HG03521 (cell line): ENCODE data around the gene ZDHHC11B.
"Not testable (repeated sequence)": the region's sequence is repeated elsewhere in the genome, so short reads cannot be mapped to it uniquely, and the experiment has no call there.

Source experiments
- ATAC-seq: cut with Tn5 transposase; IDR thresholded peaks from one replicate; pipeline ENCODE4 v1.9.1; 2021; ENCODE audit warnings: mild to moderate bottlenecking, moderate library complexity; ENCODE audit not compliant: unreplicated experiment

The ZDHHC11B gene

DNA sequence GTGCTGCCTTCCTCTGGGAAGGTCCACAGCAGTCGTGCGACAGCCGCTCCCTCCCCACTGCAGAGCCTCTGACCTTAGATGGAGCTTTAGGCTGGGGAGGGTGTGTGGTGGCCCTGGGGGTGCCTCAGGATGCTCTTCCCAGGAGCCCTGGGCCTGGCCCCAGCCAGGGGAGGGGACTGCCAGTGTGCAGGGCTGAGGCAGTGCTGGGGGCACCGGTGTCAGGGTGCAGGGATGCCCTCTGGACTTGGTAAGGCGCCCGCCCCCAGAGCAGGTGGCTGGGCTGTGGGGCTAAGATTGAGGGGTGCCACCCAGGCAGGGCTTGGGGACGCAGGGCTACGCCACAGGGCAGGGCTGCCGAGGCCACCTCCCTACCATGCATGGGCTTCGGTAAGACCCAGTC lies 13.9 kb downstream of the ZDHHC11B start:
- not testable (repeated sequence) for ATAC-seq

DNA sequence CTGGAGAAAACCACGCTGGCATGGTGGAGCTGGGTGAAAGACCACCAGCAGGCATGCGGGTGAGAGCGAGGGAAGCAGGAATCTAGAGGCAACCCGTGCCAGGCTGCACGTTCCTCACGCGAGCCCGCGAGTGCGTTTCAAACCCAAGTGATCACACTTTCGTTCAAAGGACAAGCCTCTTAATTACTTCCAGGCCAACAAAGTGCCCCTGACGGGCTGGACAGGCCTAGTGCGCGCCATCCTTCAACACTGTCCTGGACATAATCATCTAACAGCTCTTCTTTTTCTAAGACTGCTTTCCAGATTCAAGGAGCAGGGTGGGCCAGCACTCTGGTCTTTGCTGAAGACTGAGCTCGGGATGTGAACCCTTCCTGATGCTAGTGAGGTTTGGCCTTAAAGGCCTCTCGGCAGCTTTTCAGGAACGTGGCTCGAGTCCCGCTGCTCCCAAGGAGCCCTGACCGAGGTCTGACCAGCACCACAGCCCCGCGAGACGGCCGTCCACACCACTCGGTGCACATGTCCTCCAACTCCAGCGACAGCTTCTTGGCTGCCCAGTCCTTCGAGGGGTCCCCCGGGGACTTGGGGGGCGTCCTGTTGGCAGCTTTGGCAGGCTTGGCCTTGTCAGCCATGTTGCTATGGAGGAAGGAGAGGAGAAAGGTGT lies 14.9 kb downstream of the ZDHHC11B start:
- not testable (repeated sequence) for ATAC-seq

DNA sequence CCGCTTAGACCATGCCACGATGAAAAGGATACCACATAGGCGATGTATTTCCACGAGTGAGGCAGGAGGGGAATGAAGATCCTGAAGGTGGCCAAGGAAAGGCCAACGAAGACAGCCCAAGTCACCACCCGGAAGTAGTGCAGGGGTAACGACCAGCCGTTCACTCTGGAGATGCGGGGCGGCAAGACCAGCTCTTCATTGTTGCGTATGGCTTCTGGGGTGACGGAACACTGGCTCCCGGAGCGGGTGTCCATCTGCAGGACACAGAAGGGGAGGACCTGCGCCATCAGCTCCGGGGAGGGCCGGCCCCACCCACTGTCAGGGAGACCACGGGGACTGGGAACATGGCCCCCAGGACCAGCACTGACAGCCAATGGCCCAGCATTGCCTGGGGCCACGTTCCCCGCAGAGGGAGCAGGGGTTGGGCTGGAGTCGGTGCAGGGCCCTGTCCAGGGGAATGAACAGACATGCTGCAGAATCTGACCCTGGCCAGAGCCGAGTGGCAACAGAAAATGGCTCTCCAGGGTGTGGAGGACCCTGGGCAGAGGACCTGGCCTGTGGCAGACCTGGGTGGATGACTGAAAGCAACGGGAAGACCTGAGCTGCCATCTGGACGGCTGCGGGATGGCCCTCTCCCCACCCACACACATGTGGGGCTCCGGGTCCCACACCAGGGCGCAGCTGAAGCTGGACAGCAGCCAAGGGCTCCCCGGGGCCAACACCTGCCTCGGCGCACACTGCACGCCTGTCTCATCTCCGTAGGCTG lies 17.7 kb downstream of the ZDHHC11B start:
- no peak for ATAC-seq

DNA sequence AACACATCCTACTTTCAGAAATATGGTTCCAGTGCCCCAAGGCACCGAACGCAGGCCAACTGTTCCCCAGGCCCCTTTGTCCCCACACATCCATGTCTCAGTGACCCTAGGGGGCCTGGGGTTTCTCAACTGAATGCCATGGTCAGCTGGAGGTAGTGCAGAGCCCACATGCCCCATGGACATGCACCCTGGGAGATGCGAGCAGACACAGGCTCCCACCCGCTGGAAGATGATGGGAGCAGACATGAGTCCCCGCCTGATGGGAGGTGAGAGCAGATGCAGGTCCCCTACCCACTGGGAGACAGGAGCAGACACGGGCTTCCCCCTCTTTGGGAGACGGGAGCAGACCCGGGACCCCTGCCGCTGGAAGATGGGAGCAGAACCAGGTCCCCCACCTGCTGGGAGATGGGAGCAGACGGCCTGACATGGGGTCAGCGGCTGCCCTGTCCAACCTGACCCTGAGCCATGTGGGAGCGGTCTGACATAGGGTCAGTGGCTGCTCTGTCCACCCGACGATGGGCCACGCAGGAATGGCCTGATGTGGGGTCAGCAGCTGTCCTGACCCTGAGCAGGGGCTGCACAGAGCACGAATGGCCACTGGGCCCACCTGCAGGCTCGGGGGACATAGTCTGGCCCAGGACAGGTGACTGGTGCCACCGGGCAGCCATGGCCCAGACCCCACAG lies 18.4 kb downstream of the ZDHHC11B start:
- no peak for ATAC-seq

DNA sequence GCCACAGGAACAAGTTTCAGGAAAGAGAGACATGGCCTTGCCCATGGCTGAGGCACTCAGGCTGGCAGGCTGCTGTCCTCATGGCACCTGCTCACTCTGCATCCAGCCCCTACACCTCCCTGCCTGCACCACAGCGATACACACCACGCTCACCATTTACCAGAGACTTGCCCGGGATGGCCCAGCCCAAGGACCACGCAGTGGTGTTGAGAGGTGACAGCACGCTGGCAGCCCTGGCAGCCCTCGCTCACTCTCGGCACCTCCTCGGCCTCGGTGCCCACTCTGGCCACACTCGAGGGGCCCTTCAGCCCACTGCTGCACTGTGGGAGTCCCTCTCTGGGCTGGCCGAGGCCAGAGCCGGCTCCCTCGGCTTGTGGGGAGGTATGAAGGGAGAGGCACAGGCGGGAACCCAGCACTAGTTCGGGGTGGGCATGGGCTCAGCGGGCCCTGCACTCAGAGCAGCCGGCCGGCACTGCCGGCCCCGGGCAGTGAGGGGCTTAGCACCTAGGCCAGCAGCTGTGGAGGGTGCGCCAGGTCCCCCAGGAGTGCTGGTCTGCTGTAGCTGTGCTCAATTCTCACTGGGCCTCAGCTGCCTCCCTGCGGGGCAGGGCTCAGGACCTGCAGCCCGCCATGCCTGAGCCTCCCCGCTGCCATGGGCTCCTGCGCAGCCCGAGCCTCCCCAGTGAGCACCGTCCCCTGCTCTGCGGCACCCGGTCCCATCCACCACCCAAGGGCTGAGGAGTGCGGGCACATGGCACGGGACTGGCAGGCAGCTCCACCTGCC lies 20.3 kb downstream of the ZDHHC11B start:
- ATAC-seq = no peak

DNA sequence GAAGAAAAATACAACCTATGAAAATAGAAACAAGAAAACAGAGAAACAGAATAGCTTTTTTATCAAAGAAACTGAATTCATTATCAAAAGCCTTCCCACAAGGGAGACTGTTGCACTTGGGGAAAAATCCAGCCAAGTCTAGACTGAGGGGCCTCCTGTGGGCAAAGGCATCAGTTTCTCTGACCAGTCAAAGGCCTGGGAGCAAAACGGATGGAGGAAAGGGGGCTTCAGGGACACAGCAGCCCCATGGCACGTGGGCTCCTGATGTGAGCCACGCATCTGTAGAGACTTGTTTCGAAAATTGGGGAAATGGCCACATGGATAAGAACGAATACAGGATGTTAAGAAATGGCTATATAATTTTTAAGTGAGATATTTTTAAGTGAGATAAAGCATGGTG lies 21.1 kb downstream of the ZDHHC11B start:
- ATAC-seq = no peak

DNA sequence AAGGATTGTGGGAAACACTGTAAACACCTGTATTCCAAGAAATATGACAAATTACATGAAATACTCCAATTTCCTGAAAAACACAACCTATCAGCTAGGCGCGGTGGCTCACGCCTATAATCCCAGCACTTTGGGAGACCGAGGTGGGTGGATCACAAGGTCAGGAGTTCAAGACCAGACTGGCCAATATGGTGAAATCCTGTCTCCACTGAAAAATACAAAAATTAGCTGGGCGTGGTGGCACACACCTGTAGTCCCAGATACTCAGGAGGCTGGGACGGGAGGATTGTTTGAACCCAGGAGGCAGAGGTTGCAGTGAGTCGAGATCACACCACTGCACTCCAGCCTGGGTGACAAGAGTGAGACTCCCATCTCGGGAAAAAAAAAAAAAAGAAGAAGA lies 21.5 kb downstream of the ZDHHC11B start:
- ATAC-seq = not testable (repeated sequence)

DNA sequence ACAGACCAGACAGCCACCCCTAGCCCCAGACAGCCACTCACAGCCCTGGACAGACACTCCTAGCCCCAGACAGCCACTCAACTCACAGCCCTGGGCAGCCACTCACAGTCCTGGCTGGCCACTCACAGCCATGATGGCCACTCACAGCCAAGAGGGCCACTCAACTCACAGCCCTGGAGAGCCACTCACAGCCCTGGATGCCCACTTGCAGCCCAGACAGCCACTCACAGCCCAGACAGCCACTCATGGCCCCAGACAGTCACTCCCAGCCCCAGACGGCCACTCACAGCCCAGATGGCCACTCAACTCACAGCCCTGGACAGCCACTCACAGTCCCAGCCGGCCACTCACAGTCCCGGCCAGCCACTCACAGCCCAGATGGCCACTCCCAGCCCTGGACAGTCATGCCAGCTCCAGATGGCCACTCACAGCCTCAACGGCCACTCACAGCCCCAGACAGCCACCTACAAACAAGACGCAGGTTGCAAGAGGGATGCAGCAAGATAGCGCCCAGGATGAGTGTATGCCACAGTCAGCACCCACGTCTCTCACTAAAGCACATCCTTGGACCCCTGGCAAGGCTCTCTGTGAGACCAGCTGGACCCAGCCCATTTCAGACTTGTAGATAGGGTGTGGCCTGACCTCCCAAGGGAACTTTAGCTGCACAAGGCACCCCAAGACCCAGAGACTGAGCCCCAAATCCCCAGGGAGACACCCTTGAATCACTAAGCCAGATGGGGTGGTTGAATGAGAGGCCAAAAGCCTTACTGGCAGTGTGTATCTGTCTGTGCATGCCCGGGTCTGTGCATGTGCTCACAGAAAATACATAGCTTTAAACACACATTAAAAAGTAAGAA lies 22.4 kb downstream of the ZDHHC11B start:
- no peak for ATAC-seq

DNA sequence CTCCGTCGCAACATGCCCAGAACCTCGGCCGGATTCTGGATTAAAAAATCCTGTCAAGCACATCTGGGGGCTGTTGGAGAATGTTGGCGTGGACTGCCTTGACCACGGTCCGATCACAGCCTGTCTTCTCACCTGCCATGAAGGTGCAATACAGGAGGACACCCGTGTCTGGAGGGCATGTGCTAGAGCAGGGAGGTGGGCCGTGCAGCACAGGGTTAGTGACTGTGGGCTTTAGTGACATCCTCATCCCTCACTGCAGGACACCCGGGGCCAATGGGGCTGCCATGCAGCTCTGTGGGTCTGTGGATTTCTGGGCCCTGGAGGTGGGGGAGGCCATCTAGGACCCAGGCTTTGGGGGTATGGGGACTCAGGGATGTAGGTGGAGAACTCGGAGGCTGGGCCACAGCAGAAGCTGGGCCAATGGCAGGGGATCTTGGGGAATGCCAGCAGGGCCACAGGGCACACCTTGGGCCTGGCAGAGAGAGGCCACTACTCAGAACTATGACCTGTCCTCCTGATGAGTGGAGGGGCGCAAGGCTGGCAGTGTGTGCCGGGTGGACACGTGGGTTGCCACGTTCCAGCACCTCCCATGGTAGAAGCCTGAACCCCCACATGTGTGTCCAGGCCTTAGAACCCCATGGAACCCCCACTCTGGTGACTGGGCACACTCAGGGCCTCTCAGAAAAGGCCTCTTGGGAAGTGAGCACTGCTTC lies 23.3 kb downstream of the ZDHHC11B start:
- no peak for ATAC-seq

DNA sequence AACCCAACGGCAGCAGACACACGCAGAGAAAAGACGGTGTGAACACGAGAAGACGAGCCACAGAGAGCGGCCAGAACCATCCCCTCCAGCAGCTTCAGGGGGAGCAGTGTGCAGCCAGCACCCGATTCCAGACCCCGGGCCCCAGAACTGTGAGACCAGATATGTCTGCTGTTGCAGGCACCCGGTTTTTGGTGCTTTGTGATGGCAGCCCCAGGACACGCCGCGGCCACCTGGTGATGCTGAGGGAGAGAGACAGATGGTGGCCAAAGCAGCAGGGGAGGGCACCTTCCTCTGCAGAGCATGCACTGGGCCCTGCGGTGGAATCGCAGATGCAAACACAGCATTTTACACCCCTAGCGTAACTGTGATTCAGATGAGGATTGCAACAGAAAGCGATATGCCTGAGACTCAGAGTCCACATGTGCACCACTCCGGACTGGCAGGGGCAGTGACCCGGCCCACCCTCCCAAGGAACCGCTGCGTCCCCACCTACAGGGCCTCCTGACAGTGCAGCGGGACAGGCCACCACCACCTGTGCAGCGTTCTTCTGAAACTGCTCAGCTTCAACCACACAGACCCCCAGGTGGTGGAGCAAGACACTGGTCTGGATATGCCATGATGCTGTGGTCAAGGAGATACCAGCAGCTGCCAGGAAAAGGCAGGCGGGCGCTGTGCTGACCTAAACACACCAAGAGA lies 24.0 kb downstream of the ZDHHC11B start:
- no peak for ATAC-seq

DNA sequence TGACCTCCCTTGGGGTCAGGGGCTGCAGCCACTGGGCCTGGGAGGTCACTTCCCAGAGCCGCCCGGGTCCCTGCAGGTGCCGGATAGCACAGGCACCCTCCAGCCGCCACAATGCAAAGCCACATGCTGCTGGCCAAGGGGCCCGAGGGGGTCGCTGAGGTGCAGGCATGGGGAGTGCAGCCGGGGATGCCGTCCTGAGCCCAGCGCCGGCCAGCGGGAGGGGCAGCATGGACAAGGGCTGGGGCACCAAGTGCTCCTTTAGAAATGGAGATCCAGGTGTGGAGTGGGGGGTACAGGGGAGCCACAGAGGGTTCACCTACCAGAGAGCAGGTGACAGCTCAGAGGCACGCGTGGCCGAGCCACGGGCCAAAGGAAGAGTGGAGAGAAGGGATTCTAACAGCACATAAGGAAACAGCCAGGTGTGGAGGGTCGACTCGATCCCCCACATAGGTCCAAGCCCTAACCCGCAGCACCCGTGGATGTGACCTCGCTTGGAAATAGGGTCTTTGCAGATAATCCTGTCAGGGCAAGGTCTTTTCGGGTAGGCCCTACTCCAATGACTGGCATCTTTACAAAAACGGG lies 24.7 kb downstream of the ZDHHC11B start:
- no peak for ATAC-seq

DNA sequence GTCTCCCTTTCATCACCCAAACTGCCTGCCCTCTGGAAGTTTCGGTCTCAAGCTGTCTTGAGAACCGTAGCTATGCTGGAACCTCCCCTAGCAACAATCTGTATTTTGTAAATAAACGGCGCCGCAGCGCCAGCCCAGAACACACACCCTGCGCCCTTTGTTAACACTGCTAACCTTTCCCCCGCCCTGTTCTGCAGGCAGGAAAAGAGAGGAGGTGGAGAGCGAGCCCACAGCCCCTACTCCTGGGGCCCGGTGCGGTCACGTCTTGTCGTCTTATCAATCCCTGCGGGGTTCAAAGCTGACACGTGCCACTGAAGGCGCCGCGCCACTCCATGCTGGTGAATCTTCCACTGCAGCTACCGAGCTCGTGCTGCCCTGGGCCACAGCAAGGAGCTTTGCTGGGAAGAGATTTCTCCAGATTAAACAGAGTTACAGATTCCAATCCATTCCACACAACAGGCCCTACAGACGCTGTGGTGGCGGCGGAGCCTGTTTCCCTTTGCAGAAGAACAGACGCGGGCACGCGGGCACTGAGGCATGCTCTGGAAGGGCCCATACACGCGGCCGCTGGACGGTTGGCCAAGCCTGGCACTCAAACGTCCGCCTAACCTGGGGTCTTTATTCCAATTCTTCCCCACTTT lies 25.3 kb downstream of the ZDHHC11B start:
- ATAC-seq = no peak

DNA sequence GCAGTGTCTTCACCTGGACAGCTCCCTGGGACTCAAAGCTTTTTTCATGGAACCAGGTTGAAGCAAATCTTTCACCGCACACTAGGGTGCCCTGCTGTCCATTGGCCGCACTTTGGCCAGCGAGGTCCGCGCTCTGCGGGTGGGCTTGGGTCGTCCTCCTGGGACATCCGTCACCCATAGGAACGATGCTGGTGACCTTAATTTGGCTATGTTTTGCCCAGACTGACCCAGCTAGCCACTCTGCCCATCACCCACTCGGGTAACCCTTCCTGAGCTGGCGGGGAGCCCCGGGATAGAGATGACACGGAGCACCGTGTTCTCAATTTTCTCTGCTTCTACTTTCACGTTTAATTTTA lies 25.9 kb downstream of the ZDHHC11B start:
- ATAC-seq = no peak

DNA sequence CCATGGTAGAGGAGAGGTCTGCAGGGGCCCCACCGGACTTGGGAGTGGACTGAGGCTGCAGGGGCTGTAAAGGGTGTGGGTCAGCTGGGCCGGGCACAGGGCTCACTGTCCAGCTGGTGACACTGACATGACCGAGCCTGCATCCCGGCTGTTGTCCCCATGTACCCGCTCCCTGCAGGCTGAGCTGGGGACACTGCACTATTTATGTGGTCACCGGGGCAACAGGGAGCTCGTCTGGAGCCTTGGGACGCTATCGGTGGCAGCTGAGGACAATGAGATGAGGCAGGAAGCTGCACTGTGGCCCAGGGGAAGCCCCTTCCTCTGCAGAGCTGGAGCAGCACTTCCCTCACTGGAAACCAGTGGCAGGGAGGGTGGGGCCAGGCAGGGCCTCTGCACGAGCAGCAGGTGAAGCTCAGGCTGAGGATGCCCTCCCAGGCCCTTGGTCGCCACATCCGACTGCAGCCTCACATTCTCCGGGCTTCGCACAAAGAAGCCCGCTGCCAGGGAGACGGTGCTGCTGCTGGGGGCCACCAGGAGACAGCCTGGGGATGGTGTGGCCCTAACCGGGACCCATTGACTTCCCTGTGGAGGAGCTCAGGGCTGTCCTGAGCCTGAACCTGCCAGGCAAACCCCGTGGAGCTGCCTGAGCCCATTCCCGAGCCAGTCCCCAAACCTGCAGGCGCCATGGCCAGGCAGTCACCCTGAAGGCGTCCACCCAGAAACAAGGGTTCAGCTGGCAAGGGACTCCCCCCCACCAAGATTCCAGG lies 26.4 kb downstream of the ZDHHC11B start:
- ATAC-seq = no peak

DNA sequence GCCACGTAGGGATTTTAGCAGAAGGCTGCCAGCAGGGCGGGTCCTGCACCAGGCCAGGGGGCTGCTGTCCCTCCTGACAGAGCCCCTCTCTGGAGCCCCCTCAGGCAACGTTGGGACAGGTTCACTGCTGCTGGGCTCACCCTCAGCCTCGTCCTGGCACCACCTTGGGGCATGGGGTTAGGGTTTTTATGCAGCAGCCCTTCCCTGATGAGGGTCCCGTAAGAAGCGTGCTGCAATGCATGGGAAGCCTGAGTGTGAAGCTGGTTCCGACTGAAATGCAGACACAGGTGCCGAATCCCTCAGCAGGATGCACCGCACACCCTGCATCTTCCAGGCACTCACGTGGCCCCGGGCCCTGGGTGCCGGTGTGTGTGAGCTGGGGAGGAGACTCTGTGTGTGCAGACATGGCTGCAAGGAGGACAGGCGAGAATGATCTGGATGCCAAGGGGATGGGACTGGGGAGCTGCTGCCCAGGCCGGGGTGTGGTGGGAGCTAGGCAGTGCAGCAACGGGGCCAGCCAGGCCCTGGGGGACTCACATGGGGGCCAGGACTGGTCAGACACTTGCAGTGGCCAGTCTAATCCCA lies 27.1 kb downstream of the ZDHHC11B start:
- no peak for ATAC-seq

DNA sequence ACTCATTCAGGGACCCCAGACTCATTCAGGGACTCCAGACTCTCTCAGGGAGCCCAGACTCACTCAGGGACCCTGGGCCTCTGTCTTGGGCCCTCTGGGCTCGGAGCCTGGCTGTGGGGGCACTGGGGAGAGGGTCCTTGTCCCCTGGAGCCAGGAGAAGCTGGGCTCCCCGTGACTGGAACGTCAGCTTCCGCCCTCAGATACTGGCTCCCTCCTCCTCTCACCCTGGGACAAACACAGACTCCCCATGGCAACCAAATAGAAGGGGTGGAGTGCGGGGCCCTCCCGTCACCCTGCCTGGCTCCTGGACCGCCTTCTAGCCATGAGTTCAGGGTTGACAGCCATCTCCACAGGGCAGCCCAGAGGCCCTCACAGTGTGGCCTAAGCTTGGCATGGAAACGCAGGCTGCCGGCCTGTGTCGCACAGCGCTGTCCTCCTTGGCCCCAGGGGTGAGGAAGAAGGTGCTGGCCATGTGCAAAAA lies 27.6 kb downstream of the ZDHHC11B start:
- no peak for ATAC-seq

DNA sequence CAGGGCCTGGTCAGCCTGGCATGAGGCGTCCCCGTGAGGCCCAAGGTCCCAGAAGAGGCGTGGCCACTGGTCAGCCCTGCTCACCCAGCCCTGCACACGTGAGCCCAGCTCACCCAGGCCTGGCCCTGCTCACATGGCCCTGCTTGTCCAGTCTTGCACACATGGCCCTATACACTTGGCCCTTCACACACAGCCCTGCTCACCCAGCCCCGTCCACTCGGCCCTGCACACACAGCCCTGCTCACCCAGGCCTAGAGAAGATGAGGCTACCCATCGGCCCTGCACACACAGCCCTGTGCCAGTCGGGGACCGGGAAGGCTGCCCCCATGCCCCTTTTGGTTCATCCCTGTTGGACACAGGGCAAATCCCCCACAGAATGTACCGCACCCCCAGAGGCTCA lies 28.4 kb downstream of the ZDHHC11B start:
- no peak for ATAC-seq
